Adrenal gland (tissue), 5 donors: Measurements from ENCODE around the gene MOCS2.

Source experiments
- POLR2A ChIP-seq, 2 donors: fragments of 450-650 bp; IDR thresholded peaks; one replicate each; pipeline ENCODE4 v1.6.1; 2017; ENCODE audit warnings: antibody characterized with exemption in 2 of 2, mild to moderate bottlenecking in 2 of 2, moderate library complexity in 1 of 2
- TF ChIP-seq, protein P1 (sequence below), 6 experiments: fragments of 450-650 bp in 4 of 6; fragments of 200-600 bp in 2 of 6; sonication (generic) in 1 of 6; IDR thresholded peaks; 1 replicate in 5 of 6; 2 replicates in 1 of 6; pipeline versions ENCODE4 v1.5.1 to v1.8.0; 2016 to 2021; ENCODE audit warnings: antibody characterized with exemption in 6 of 6, mild to moderate bottlenecking in 2 of 6, moderate library complexity in 1 of 6
- donor health status: DM: no; HTN: no; CAD: no.

DNA sequence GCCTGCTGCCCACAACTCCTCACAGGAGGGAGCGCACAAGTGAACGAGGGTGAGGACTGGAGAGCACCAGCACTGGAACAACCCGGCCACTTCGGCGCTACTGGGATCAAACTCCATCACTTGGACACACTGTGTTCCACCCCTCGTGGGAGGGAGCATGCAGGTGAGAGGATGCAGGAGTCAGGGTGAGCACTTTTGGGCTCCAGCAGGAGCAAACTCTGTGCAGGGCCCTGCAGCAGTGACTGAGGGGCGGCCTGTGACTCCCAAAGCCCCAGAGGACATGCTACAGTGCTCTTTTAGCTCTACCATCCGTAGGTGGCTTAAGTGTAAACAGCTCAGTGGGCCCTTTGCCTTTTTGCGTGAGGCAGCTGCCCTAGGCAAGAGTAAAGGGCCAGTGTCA lies 4.4 kb upstream of the MOCS2 start:
- no peak for TF ChIP-seq POLR2A (IDR thresholded peaks at IDR 0.05)
- TF ChIP-seq, protein P1, sequence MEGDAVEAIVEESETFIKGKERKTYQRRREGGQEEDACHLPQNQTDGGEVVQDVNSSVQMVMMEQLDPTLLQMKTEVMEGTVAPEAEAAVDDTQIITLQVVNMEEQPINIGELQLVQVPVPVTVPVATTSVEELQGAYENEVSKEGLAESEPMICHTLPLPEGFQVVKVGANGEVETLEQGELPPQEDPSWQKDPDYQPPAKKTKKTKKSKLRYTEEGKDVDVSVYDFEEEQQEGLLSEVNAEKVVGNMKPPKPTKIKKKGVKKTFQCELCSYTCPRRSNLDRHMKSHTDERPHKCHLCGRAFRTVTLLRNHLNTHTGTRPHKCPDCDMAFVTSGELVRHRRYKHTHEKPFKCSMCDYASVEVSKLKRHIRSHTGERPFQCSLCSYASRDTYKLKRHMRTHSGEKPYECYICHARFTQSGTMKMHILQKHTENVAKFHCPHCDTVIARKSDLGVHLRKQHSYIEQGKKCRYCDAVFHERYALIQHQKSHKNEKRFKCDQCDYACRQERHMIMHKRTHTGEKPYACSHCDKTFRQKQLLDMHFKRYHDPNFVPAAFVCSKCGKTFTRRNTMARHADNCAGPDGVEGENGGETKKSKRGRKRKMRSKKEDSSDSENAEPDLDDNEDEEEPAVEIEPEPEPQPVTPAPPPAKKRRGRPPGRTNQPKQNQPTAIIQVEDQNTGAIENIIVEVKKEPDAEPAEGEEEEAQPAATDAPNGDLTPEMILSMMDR (IDR thresholded peaks at IDR 0.05) = no peak
